H1 (cell line): ENCODE results near the gene VGLL3. TPM values are rescaled to one million over a fixed set of nuclear protein-coding genes. Genes with fewer than 3 reads are reported as not detected.

Source experiments
- JUN ChIP-seq: IDR thresholded peaks from 2 replicates; pipeline ENCODE4 v1.6.1; 2011; ENCODE audit warnings: low read depth, mild to moderate bottlenecking, improper control_type of control experiment, low read length
- SAP30 ChIP-seq: fragments of 300-600 bp; sonication (generic); IDR thresholded peaks from 2 replicates; pipeline ENCODE4 v1.7.1; 2012; ENCODE audit warnings: low read length, moderate library complexity, mild to moderate bottlenecking, inconsistent platforms; ENCODE audit not compliant: insufficient read depth, insufficient replicate concordance
- SP1 ChIP-seq: IDR thresholded peaks from 2 replicates; pipeline ENCODE4 v1.6.1; 2011; ENCODE audit warnings: low read depth, low read length
- TCF12 ChIP-seq: IDR thresholded peaks from 2 replicates; pipeline ENCODE4 v1.6.1; 2011; ENCODE audit warnings: low read depth, mild to moderate bottlenecking, low read length
- polyA plus RNA-seq, 7 experiments: library from polyadenylated mRNA; depleted of rRNA in 3 of 7; stranded (reverse) in 5 of 7; unstranded in 2 of 7; fragments of >200 nt in 5 of 7; fragments of 200-250 nt in 2 of 7; gene quantifications; 1 replicate in 5 of 7; 2 replicates in 1 of 7; 4 replicates in 1 of 7; pipeline versions ENCODE4 v1.2.1 to v1.2.3, GENCODE V29; 2011 to 2013; ENCODE audit warnings: missing spikeins in 2 of 7, mixed read lengths in 2 of 7
- total RNA-seq: library from RNA; stranded (reverse); fragmentation: NEBNext Ultra II Directional; extraction: Animal tissue kit (Norgen Biotek cat#: 25700); gene quantifications from 2 replicates; pipeline ENCODE4 v1.2.1, GENCODE V29; 2021

The VGLL3 gene
- total and polyA plus RNA-seq, 2 of the 8 experiments (the other 6 are each of a cell fraction or from before 2014, with no cell fraction given) = 13.4 to 24.2 TPM

DNA sequence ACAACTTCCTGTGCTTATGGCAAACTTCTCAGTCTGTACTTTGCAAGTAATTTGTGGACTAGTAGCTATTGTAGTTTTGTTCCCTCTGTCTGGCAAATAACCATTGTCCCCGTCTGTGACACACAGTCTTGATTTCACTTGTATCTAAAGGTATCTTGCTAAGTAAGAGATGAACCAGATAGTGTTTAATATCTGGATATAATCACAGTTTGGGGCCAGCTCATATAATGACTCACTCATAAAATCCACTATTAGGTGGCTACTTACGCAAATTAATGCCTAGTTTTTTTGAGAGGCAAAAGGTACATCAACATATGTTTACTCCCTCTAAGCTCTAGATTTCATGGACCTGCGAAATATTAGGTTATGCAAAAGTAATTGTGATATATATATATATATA, 30.4 kb downstream of the VGLL3 start (continued):
- TF ChIP-seq SP1 = no peak
- TF ChIP-seq JUN = no peak
- TF ChIP-seq SAP30 = no peak
- TF ChIP-seq TCF12 = no peak
